GM21528 (cell line): ENCODE data around the gene TRPM2.
"Not testable (repeated sequence)": the region's sequence is repeated elsewhere in the genome, so short reads cannot be mapped to it uniquely, and the experiment has no call there.

Experiments
- ATAC-seq: cut with Tn5 transposase; IDR thresholded peaks from one replicate; pipeline ENCODE4 v1.9.1; 2021; ENCODE audit warnings: mild to moderate bottlenecking, moderate library complexity; ENCODE audit not compliant: unreplicated experiment, low FRiP score

Gene TRPM2

DNA sequence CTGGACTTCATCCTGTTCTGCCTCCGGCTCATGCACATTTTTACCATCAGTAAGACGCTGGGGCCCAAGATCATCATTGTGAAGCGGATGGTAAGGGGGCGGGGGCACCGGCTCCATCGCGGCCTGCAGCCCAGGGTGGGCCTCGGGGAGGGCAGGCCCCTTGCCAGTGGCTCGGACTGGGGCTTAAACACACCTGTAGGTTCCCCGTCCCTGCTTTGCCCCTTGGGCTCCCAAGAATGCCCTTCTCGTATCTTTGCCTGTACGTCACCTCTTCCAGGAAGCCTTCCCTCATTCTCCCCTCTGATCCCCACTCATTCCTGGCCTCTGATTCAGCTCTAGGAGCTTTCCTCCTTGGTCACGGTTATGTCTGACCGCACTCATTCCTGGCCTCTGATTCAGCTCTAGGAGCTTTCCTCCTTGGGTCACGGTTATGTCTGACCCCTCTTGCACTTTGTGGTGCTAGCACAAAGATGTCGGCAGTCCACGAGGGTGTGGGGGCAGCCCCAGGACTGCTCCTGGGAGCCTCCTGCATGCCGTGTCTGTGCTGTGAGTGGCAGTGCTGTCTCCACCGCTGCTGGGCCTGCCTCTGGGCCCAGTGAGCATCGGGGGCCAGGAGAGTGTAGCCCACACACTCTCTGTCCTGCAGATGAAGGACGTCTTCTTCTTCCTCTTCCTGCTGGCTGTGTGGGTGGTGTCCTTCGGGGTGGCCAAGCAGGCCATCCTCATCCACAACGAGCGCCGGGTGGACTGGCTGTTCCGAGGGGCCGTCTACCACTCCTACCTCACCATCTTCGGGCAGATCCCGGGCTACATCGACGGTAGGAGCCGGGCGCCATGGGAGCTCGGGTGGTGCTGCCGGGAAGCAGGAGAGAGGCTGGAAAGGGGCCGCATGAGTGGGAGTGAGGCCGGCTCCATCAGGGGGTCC, 52.8 kb downstream of the TRPM2 start:
- no peak for ATAC-seq

- no peak for ATAC-seq
Measured at GRCh38 chr21:44406953-44407352, 53.5 kb downstream of the TRPM2 start.

GRCh38 chr21:44407493-44407892, 54.1 kb downstream of the TRPM2 start:
- no peak for ATAC-seq

GRCh38 chr21:44408226-44408625, 54.8 kb downstream of the TRPM2 start:
- no peak for ATAC-seq

- no peak for ATAC-seq
Measured at GRCh38 chr21:44413566-44414290, 60.3 kb downstream of the TRPM2 start.

DNA sequence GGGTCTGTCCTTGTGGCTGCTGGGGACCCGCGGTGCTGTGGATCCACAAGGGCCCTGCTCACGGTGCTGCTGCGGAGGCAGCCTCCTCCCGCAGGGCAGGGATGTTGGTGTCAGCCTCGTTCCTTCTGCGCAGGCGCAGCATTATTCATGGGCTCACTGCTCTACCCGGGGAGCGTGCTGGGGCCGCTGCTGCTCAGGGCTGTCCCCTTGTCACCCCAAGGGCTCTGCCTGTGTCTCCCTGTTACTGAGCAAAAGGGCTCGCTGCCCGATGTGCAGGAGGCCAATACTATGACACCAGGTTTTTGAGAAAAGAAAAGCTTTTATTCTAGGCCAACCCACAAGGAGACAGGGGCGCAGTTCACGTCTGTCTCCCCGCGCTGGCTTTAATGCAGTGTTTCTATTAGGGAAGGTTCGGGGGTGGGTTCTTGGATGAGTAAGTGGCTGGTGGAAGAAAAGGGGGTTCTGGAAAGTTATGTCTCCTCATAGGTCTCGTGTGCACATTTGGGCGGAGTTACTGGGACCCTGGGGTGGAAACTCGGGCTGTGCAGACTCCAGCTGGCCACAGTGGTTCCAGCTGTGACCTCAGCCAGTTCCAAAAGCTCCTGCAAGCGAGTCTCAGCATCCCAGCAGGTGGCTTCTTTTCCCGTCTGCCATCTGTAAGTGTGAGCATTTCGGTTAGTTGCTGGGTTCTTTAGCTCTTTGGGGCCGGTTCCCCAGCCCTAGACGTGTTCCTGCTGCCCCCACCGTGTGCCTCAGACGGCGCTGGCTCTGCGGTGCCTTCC, 61.1 kb downstream of the TRPM2 start:
- ATAC-seq = no peak

DNA sequence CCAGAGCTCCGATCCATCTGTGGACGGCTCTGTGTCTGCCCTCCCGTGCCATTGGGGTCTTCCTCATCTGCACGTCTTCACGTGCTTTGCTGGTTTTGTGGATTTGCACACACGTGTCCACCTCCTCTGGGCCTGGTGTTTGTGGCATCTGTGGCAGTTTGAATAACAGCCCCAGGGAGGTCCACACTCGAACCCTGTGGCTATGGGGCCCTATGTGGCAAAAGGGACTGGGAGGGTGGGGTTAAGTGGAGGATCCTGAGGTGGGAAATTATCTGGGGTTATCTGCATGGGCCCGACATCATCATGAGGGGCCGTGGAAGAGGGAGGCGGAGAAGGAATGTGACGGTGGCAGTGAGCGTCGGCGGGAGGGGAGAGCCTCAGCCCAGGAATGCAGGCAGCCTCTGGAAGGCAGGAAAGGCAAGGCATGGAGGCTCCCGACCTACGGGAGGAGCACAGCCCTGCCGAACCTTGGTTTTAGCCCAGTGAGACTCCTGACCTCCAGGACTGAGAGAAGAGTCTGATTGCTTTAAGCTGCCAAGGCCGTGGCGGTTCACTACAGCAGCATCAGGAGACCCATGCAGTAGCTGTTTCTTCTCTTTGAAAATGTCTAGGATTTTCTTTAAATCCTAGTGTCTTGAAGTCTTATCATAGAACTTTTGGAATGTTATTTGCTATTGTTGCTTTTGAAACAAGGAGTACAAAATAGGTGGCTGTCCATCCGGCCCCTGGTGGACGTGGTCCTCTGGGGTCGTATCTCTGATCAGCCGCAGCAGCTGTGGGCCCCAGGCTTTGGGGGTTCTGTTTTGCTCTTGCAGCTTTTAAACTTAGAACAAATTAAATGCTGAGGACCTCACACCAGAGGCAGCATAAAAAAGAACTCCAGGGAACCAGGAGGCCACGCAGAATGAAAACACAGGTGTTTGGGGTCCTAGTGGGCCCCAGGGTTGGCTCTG, 61.9 kb downstream of the TRPM2 start:
- no peak for ATAC-seq

DNA sequence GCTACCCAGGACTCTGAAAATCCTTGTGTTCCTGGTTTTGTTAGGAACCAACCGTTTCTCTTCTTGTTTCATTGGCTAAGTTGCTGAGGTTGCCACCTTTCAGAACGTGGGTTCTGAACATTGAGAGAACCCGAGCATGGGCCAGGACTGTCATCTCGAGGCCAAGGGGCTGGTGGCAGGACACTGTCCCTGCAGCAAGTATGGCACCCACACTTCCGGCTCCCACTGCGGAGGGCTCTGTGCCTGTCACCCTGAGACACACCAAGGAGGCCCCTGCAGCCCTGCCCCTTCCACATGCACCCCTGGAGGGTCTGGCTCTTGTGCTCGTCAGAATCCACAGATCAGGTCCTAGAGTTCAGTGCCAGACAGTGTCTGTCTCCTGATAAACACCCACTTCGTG, 62.8 kb downstream of the TRPM2 start:
- no peak for ATAC-seq

GRCh38 chr21:44417621-44418107, 64.2 kb downstream of the TRPM2 start:
- not testable (repeated sequence) for ATAC-seq

GRCh38 chr21:44418108-44418875, 64.9 kb downstream of the TRPM2 start:
- ATAC-seq = no peak

- no peak for ATAC-seq
Measured at GRCh38 chr21:44418876-44419230, 65.4 kb downstream of the TRPM2 start.

GRCh38 chr21:44419679-44420078, 66.3 kb downstream of the TRPM2 start:
- no peak for ATAC-seq

- no peak for ATAC-seq
Measured at GRCh38 chr21:44420416-44421205, 67.2 kb downstream of the TRPM2 start.

DNA sequence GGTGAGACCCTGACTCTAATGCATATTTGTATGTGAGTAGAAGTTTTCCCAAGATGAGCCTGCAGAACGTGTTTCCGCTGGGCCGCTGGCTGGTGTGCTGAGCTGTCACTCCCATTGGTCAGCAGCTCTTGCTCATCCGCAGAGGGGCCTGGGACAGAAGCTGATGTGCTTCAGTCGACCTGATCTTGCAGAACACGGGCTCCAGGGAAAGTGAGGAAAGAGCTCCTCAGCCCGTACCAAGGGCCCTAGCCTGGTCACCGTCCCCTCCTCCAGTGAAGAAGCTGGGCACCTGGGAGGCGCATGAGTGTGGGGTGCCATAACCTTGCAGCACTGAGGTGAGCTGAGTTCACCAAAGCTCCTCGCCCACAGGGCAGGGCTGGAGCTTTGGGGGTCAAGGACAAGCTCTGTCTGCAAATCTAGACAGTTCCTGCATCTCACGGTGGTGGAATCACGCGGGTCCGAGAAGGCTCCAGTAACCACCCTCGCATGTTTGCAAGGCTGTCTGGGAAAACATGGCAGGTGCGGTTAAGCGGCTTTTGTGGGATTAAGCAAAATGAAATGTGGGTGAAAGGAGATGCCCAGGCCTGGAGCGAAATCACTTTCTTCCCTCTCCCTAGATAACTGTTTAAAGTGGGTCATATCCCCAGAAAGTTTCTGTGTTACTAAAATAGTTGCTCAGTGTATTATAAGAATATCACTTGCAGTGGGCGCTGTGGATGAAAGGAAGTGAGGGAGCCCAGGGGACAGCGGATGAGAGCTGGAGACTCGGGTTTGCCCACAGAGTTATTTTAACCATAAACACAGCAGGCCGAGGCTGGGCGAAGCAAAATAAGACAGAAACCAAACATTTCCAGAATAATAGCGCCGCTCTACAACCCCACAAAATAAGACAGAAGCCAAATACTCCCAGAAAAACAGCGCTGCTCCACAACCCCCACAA, 68.8 kb downstream of the TRPM2 start:
- no peak for ATAC-seq

- no peak for ATAC-seq
Measured at GRCh38 chr21:44423312-44423821, 69.9 kb downstream of the TRPM2 start.

GRCh38 chr21:44423941-44424607, 70.7 kb downstream of the TRPM2 start:
- no peak for ATAC-seq
